HG03354 (cell line): ENCODE measurements around the gene FLAD1.
A peak's percentile ranks its signal among the peaks of the same experiment; 100 is the strongest.

ENCODE experiments used
- ATAC-seq: cut with Tn5 transposase; IDR thresholded peaks from one replicate; pipeline ENCODE4 v1.9.1; 2021; ENCODE audit warnings: mild to moderate bottlenecking; ENCODE audit not compliant: unreplicated experiment, poor library complexity, severe bottlenecking

The FLAD1 gene

DNA sequence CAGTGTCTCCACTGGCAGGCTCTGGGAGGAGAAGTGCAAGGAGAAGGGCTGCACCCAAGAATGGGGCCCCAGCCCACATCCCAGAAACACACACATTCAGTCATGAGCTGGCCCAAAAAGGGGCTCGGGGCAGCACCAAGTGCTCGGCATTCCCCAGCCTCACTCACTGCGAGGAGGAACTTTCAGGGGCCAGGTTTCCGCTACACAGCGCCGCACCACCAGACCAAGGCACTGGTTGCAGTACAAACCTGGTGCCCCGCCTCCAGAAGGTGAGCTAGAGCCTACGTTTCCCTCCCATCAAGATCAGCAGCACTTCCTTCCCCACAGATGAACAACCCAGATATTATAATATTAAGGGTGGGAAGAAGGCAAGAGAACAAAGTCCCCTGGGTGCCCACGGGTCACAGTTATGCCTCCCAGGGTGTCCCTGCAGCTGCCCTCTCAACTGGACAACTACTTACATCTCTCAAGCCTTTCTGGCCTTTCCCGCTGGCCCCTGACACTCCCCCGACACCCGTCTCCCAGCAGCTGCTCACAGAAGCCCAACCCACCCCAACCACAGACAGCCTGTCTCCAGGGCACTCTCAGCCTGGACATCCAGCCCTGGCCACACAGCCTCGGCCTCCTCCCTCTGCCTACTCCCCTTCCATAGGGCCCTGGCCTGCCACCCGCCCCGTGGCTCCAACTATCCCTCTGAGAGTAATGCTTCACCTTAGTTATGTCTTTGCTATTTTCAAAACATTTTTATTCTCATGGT lies 31.1 kb upstream of the FLAD1 start:
- ATAC-seq, result no peak

DNA sequence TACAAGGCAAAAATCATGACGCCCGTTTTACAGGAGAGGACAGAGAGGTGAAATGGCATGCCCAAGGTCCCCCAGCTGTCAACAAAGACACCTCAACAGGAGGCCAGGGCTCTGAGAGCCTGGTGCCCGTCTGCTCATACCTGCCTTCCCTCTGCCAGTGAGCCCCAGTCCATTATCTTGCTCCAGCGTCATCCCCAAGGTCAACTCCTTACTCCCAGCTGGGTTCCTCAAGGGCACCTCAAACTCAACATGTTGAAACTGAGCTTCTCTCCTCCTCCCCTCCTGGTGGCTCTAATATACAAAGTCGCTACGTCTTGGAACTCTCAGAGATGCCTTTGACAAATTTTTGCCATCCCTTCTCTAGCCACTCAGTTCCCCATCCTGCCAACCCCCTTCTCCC lies 30.5 kb upstream of the FLAD1 start:
- ATAC-seq, result no peak

GRCh38 chr1:154953611-154954038 lies 29.5 kb upstream of the FLAD1 start:
- no peak for ATAC-seq

GRCh38 chr1:154954541-154954940 lies 28.6 kb upstream of the FLAD1 start:
- no peak for ATAC-seq

GRCh38 chr1:154955039-154955717 lies 28.0 kb upstream of the FLAD1 start:
- peak; percentile 77 for ATAC-seq

DNA sequence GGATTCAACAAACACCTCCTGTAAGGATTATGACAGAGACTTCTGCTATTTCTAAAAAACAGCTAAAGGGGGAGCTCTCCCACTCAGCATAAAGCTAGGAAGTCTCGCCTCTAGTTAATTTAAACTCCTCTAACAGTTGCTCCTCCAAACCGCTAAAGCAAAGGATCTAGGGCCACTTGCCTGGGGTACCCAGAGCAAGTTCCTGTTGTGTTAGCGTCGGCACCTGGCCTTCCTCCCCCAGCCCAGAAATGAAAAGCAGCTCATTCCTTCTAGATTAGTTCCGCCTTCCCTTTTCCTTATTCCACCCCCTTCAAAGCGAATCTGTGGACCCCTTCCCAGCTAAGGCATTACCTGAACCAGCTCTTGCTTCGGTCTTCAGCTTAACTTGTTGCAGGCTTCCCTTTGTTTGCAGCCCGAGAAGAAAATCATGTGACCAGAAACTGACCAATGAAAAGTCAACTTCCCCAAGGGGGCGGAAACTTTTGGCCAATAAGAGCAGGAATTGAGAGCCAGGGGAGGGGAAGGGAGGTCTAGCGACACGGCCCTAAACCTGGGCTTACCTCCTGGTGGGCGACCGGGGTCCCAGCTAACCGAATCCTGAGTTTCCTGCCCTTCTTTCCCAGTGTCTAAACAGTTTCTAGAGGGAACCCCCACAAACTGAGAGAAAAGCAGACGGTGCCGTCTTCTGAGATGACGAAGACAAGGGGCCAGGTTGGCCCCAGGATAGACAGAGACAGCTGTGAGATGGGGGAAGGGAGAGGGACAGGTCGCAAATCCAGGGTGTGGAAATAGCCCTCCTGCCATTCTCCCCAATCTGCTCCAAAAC lies 27.2 kb upstream of the FLAD1 start, which contains the start of gene PBXIP1:
PBXIP1 (minus strand) TSS at position 382 of the 826 bp plus-strand sequence. CDS start 2,378 bp downstream, outside the sequence.
- ATAC-seq, result peak; percentile 64

DNA sequence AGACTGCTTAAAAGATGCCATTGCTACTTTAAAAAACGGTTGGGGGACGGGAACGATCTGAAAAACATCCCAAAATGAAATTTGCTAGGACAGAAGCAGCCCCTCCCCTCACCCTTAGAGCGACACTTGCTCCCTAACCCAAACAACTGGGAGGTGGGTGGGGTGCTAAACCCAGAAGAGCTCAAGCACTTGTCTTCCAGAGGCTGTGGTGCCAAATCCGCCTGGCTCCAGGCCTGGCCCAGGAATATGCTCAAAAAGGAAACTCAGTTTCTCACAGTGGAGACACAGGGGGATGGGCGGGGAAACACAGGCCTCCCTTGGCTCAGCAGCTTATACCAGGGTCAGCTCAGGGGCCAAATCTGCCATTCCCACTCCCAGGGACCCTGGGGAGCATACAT lies 26.6 kb upstream of the FLAD1 start:
- no peak for ATAC-seq

- ATAC-seq, result no peak
Observed at GRCh38 chr1:154957091-154957657, 26.0 kb upstream of the FLAD1 start.

- ATAC-seq, result no peak
Observed at GRCh38 chr1:154958036-154958435, 25.1 kb upstream of the FLAD1 start.

GRCh38 chr1:154958681-154959425 lies 24.3 kb upstream of the FLAD1 start:
- no peak for ATAC-seq

GRCh38 chr1:154959426-154959780 lies 23.7 kb upstream of the FLAD1 start:
- no peak for ATAC-seq

GRCh38 chr1:154960446-154961136 lies 22.6 kb upstream of the FLAD1 start:
- no peak for ATAC-seq

DNA sequence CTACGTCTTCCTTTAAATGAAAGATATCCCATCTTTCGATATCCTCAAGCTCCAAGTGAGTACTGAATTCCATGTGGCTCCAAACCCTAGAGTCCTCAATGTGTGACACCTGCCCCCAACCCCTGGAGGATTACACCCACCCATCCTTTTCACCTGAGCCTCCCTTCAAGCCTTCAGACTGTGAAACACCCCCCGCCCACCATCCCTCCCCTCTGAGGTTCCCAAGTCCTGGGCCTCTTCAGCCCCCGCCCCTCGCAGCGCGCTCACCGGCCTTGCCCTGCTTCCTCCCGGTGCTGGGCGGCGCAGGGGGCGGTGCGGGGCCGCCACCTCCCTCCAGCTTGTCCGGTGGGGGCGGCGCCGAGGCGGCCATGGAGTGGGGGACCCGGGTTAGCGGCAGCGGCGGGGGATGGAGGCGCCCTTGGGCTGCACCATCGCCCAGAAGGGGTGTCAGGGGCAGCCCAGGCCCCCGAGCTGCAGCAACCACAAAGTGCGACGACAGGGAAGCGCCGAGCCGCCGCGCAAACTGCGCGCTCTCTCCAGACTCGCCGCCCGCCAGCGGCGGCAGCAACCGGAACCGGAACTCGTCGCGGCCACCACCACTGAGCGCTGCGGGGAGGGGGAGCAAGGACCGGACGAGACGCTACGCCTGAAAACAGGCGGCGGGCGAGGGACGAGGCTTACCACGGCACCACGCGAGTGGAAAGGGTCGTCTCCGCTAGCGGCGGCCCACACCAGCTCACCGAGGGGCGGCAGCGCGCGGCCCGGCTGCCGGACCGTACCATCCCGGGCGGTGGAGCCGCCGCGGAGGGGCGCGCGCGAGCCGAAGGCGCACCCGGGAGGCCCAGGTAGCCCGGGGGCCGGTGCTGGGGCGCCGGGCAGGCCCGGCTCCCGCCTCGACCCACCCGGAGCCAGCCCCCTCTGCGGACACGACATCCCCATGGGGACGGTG lies 21.7 kb upstream of the FLAD1 start, which contains the start of gene PYGO2:
PYGO2 (minus strand) TSS at position 576 of the 949 bp plus-strand sequence; CDS start at position 370, 206 bp downstream.
- peak; percentile 78 for ATAC-seq

DNA sequence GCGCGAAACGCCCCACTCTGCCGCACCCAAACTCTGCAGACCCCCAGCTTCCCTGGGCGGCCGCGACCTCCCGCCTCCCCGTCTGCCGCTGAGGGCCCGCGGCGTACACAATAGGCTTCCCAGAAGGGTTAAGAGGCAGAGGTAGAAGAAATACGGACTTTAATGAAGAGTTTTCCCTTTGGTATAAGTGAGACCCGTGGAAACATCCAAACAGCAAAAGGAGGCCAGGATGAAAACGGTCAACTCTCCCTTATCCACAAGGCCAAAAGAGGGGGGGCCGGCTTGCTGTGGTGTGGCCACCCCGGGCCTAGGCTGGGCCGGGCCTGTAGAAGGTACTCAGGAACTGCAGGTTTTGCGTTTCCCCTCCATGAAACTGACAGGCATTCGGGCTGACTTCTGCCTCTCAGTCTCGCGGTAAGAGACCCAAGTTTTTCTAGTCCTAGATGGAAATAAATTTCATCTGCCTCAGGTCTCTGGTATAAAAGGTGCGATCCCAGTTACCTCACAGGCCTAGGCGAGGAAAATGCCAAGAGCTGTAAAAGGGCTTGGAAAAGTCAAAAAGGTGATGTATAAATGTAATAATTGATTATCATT lies 20.9 kb upstream of the FLAD1 start:
- no peak for ATAC-seq

GRCh38 chr1:154962795-154963330 lies 20.3 kb upstream of the FLAD1 start:
- no peak for ATAC-seq

GRCh38 chr1:154963643-154964042 lies 19.5 kb upstream of the FLAD1 start:
- ATAC-seq, result no peak

DNA sequence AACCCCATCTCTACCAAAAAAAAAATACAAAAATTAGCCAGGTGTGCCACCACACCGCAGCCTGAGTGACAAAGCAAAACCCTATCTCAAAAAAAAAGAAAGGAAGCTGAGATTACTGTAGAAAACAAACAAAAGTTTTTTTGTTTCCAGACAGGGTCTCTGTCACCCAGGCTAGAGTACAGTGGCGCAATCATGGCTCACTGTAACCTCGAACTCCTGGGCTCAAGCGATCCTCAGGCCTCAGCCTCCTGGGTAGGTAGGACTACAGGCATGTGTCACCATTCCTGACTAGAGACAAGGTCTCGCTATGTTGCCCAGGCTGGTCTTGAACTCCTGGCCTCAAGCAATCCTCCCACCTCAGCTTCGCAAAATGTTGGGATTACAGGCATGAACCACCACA lies 18.8 kb upstream of the FLAD1 start:
- ATAC-seq, result no peak
